ENCODE measurements around the gene TMEM132C. TPM values are rescaled to one million over a fixed set of nuclear protein-coding genes. Genes with fewer than 3 reads are reported as not detected.

TMEM132C gene
- total and polyA plus RNA-seq, 11 donors: 0.05 to 5.9 (median 0.85) TPM

DNA sequence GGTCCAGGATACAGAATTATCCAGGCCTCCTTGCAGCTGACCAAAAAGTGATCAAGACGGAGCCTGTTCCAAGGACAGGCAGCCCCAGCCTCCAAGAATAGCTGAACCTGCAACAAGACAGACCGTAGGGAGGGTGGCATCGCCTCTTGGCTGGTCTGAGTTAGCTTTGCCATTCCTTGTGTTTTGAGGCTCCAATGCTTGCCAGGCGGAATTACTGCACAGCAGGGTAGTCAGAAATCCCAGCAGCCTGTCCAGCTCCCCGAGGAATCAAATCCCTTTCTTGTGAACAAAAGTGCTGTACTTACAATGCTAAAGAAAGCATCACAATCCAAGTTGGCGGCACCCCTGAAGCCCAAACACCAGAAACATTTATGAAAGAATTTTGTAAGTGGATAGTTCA lies 246.9 kb downstream of the TMEM132C start:
- no peak overlapping the region for H3K27ac ChIP-seq
- DNase-seq: no peak
- H3K36me3 ChIP-seq: no peaks in the 10 kb centered on the region
- intact Hi-C loops (cut with DNase I): no loop called here
- H3K9me3 ChIP-seq: peaks cover 0 to 14% (median 2%) of the 10 kb centered on the region in 12 donors
- ATAC-seq: no peak
- H3K4me3 ChIP-seq: no peak overlapping the region
- H3K27me3 ChIP-seq: no peaks in the 10 kb centered on the region
- 60 to 72% (median 66%) methylated on average over 6 of the region's 6 CpGs for WGBS, 4 donors
- TF ChIP-seq, protein P1, sequence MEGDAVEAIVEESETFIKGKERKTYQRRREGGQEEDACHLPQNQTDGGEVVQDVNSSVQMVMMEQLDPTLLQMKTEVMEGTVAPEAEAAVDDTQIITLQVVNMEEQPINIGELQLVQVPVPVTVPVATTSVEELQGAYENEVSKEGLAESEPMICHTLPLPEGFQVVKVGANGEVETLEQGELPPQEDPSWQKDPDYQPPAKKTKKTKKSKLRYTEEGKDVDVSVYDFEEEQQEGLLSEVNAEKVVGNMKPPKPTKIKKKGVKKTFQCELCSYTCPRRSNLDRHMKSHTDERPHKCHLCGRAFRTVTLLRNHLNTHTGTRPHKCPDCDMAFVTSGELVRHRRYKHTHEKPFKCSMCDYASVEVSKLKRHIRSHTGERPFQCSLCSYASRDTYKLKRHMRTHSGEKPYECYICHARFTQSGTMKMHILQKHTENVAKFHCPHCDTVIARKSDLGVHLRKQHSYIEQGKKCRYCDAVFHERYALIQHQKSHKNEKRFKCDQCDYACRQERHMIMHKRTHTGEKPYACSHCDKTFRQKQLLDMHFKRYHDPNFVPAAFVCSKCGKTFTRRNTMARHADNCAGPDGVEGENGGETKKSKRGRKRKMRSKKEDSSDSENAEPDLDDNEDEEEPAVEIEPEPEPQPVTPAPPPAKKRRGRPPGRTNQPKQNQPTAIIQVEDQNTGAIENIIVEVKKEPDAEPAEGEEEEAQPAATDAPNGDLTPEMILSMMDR (IDR thresholded peaks at IDR 0.05): no peak
- no peak for TF ChIP-seq POLR2A (IDR thresholded peaks at IDR 0.05)
- H3K4me1 ChIP-seq: no peaks in the 10 kb centered on the region

DNA sequence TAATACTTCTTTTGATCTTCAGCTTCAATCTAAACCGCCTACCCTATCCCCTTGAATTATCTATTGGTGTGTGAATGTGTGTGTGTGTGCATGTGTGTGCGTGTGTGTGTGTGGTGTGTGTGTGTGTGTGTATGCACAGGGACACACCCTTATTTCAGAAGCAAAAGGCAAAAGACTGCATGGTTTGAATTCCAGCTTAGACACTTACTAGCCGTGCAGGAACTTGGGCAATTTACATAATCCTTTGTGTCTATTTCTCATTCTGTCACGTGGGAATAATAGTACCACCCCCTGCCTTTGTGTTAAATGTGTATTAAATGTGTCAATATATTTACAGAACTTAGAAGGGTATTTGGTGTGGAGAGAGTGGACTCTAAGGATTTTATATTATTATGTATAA lies 251.7 kb downstream of the TMEM132C start:
- intact Hi-C loops (cut with DNase I): no loop called here
- Histone ChIP-seq H3K4me3 (no peak overlapping the region), H3K27me3 (no peaks in the 10 kb centered on the region), H3K9me3 (peaks cover 0 to 14% (median 0%) of the 10 kb centered on the region in 12 donors), H3K4me1 (no peaks in the 10 kb centered on the region), H3K36me3 (no peaks in the 10 kb centered on the region), H3K27ac (no peak overlapping the region)
- WGBS, 4 donors: 67 to 71% (median 68%) methylated on average over 4 of the region's 4 CpGs
- ATAC-seq: no peak
- DNase-seq: no peak
- TF ChIP-seq, protein P1 (IDR thresholded peaks at IDR 0.05): no peak
- no peak for TF ChIP-seq POLR2A (IDR thresholded peaks at IDR 0.05)

- WGBS, 4 donors: 45 to 54% (median 49%) methylated on average over 3 of the region's 3 CpGs
- Histone ChIP-seq H3K9me3 (peaks cover 0 to 14% (median 0%) of the 10 kb centered on the region in 12 donors), H3K27me3 (no peaks in the 10 kb centered on the region), H3K27ac (no peak overlapping the region), H3K4me3 (no peak overlapping the region), H3K36me3 (no peaks in the 10 kb centered on the region), H3K4me1 (no peaks in the 10 kb centered on the region)
- intact Hi-C loops (cut with DNase I): no loop called here
- TF ChIP-seq, protein P1 (IDR thresholded peaks at IDR 0.05): no peak
- no peak for TF ChIP-seq POLR2A (IDR thresholded peaks at IDR 0.05)
- DNase-seq: no peak
- no peak for ATAC-seq
These were observed 252.5 kb downstream of the TMEM132C start for GRCh38 chr12:128519426-128519825.

- WGBS, 4 donors: 74 to 86% (median 80%) methylated on average over 10 of the region's 10 CpGs
- intact Hi-C loops (cut with DNase I): no loop called here
- TF ChIP-seq, protein P1 (IDR thresholded peaks at IDR 0.05): no peak
- TF ChIP-seq POLR2A (IDR thresholded peaks at IDR 0.05): no peak
These were observed 255.0 kb downstream of the TMEM132C start for GRCh38 chr12:128521981-128522380.

More at GRCh38 chr12:128521981-128522380, 255.0 kb downstream of the TMEM132C start:
- DNase-seq: no peak
- Histone ChIP-seq H3K4me1 (no peaks in the 10 kb centered on the region), H3K4me3 (no peak overlapping the region), H3K27ac (no peak overlapping the region), H3K27me3 (no peaks in the 10 kb centered on the region), H3K36me3 (no peaks in the 10 kb centered on the region), H3K9me3 (peaks cover 0 to 8% (median 0%) of the 10 kb centered on the region in 12 donors)
- no peak for ATAC-seq

Data from heart left ventricle (tissue), 16 donors.